ENCODE measurements around the gene LELP1.

The LELP1 gene

DNA sequence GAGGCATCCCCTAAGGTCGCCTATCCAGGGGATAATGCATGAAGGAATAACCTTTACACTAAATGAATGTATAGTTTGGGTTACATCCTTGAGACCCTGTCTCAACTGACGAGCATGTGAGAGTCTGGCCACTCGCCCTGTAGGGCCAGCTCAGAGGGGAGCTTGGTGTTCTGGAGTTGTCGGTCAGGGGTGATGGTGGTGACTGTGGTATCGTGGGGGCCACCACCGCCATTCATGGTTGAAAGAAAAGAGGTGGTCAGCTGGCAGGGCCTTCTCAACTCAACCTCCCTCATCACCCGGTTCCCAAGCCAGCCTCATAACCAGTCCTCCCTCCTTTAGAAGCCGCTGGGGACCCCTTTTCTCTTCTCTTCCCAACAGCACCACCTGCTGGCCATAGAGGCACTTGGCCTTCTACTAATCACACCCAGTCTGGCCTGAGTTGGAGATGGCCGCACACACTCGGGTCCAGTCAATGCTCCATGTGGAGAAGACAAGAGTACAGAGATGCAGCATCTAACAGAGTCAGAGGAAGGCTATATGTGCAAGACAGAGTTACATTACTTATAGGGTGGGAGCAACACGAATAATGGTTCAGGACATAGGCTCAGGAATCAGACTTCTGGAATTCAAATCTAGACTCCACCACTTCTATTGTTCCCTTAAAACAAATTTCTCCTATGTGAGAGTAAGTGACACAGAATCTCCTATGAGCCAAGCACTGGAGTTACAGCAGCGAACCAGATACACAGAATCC lies 26.0 kb downstream of the LELP1 start:
- DNase-seq = peak in 1 of 2 donors; percentile 9

DNA sequence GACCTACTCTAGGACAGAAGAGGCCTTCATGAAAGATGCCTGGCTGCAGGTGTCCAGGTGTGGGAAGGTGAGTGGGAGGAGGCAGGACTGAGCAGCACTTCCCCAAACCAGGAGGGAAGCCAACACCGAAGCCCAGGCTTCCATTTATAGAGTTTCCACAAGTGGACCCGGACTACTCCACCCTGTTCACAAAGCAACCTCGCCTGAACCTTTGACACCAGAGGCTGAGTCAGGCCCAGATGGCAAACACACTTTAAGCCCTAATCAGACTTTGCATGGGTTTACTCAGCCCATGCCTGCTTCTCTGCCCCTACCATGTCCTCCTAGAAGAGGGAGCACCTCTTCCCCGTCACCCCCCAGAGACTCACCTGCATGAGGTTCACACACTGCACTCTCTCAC lies 28.1 kb downstream of the LELP1 start:
- no peak for DNase-seq

DNA sequence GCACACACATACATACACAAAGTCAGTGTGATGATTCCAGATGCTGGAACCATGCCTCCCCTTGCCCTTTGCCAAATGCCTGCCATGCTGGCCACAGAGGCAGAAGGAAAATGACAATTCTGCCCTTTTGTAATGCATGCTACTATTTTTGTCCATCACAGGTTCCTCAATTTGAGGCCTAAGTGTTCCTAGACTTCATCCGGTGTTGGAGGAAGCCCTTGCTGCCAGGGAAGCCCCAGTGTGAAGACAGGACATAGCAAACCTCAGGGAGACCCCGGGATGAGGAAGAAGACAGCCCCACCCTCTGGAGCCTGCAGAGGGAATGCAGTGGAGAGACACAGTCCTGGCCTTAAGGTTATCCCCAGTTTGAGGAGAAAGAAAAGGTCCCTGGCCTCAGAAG lies 28.6 kb downstream of the LELP1 start:
- no peak for DNase-seq

DNA sequence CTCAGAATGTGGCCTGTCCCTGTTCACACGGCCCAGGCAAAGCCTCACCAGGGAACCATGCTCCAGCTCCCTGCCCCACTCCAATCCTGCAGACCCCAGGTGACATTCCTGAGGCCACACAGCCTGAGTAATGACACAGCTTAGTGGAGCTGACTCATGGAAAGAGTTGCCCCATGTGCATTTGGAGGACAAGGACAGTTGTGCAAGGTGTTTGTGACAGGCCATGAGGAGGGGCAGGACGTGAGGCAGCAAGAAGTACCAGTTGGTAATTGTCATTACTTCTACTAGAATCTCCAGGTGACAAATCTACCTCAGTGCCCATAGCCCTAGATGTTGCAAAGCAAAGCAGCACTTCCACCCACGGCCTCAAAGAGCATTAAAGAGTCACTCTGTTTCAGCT lies 29.3 kb downstream of the LELP1 start:
- DNase-seq = no peak

DNA sequence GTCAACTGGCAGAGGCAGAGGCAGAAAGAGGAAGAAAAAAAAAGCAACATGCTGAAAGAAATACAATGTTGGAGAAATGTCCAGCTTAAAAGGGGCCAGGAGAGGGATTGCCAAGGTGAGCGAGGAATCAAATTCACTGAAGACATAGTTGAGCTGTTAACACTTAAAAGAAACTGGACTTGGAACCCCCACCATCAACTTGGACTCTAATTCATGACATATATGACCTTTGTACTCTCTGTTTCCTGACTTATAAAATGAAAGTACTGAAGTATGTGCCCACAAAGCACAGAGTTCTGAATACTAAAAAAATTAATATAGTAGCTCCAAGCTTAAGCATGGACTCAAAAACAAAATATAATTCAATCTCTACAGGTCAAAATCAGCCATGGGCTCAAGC lies 30.2 kb downstream of the LELP1 start:
- no peak for DNase-seq

DNA sequence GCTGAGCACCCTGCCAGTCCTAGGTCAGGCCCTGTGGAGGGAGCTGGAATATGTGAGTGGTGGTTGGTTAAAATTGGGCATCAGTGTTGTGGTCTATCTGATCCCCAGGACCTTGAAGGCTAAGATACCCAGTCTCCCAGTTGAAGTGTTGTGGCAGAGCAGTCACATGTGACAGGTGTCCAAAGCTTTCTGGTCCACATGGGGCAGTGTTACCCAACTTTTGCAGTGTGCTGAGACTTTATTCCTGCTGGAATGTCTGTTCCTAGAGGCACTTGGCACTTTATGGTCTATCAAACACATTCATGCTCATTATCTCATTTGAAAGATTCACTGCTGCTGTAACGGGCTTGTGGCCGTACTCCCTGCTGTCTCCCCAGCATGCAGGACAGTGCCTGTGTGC lies 35.3 kb downstream of the LELP1 start:
- no peak for DNase-seq

DNA sequence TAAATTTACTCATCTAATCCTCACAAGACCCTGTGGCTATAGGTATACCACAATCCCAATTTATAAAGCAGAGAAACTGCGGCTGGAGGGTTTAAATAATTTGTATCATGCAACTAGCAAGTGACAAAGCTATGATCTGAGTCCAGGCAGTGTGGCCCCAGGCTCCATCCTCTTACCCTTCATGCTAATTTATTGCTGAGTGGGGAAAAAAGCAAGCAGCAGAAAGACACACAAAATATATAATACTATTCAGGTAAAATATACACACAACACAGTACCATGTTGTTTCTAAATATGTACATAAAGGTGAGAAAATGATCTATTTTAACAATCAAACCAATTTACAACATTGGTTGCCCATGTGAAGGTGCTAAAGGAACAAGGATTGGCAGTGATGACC lies 38.9 kb downstream of the LELP1 start:
- no peak for DNase-seq

DNA sequence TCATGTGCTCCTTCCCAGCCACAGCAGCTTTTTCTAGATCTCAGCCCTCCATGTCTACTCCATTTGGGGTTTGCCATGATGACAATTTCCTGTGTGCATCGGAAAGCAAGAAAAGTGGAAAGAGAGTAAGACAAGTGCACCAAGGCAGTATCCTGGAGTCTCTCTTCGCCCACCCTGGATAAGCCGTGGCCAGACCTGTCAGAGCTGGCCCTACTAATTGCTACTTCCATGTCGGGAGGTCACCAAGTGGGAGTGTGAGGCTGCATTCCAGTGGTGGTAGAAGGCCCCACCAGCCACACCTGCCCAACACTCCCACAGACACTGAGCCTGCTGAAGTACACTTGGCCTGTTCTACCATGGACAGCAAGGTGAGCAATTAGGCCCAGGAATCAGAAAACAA lies 42.2 kb downstream of the LELP1 start:
- no peak for DNase-seq

DNA sequence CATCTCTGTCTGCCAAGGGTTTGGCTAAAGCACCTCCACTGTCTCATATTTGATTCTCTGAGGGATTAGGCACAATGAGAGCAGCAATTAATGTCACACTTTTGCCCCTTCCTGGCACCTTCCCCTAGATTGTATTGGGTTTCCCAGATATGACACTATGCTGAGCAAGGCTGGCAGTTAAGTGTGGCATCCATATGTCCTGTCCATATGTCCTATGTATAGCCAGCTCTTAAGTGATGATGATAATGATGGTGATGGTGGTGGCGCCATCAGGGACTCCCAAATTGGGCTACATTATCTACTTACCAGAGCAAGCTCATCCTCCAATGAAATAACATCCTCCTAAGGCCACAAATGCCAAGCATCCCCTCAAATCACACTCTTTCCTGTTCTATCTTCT lies 42.8 kb downstream of the LELP1 start:
- DNase-seq = no peak

DNA sequence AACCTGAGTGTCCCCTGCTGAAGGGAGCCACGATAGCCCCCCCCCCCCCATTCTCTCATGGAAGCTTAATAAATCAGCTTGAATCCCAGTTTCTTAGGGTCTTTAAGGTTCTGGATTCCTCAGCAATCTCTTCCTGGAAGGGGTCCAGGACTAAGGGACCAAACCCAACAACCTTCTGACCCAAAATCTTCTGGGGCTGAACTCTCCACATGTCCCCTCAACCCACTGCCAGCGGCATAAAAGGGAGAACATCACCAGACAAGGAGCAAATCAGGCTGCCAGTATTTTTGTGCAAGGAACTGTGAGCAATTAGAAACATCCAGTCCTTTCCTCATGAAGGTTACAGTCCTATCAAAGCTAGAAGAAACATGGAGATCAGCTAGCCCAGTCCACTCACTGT lies 43.6 kb downstream of the LELP1 start:
- no peak for DNase-seq

DNA sequence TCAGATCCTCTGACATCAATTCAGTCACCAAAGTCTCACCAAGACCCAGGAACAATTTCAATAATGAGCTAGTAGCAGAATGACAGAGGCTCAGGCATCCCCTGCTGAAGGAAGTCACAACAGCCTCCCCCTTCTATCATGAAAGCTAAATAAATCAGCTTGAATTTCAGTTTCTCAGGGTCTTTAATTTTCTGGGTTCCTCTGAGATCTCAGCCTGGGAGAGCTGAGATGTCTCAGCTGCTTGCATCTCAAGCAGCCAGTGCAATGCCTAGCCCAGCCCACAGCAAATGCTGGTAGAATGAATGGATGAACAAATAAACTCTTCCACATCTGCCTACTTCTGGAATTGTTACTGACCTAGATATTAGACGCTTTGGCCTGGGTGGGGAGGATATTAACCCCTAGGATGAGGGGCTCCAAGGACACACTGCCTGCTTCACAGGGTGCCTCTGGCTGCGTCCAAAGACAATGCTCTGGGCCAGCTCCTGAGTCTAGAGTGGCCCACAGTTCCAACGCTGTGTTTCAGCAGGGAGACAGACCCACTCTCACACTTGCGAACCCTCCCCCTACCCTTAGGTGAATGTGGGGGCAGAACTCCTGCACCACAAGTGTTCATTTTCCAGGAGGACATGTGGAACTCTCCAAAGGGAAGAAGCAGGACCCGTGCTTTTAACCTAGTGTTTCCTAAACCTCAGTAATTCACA lies 45.1 kb downstream of the LELP1 start:
- no peak for DNase-seq

DNA sequence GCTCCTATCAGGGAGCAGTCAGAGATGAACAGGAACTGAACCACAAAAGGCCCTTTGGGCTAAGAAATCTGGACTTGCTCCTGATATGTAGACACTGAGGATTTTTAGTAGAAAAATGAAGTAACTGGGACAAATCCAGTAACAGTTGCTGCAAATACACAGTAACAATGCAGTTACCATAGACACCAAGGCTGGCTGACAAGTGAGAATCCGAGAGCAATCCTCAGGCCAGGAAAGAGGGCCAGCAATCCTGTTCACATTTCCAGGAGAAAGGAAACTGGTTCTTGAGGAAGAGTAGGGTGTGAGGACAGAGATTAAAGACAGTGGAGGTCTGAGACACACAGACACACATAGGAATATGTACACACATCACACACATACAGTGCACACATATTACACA lies 46.9 kb downstream of the LELP1 start:
- no peak for DNase-seq

DNA sequence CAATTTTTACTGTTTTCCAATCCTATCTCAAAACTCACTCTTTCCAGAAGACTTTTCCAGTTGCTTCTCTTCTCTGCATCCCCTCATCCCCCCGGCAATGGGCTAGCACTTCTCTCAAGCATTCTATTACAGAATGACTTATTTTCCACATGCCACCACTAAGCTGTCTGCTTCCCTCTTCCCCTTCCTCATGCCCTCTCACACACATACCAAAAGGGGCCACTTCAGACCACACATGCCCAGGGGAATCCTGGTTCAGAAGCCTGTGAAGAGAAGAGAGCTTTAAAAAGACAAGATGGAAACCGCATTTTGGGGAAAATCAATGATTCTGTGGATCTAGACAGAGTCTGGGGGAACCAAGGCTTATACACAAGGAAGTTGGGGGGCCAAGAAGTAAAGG lies 47.9 kb downstream of the LELP1 start:
- DNase-seq = no peak

DNA sequence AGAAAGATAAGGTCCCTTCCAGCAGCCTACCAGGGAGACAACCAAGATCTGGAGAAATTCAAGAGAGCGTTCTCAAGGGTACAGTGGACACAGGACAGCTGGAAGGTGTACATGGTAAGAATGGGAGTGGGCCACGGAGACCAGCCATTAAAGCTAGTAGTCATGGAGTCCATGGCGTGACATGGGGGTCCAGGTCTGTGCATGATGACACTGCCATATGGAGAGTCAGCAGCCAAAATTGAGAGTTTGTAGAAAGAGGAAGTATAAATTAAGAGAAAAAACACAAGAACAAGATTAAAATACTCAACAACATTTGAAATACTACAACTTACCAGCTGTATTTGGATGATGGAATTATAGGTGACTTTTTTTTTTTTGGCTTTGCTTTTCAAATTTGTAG lies 48.3 kb downstream of the LELP1 start:
- DNase-seq = no peak

DNA sequence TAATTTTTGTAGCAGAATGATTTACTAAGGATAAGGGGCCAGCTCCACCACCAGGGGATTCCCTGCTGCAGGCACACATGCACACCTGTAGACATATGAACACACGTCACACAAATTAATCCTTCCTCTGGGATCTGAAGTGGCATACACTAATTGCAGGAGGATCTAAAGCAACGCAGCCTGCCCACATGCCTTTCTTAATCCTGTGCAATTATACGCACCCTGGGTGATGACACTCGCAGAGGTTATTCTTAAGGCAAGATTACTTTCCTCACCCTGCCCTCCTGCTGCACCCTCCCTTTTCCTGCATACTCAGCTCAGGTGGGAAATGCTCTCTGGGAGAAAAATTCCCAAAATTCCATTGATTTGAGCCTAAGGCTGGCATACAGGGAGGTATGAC lies 48.8 kb downstream of the LELP1 start:
- no peak for DNase-seq

DNA sequence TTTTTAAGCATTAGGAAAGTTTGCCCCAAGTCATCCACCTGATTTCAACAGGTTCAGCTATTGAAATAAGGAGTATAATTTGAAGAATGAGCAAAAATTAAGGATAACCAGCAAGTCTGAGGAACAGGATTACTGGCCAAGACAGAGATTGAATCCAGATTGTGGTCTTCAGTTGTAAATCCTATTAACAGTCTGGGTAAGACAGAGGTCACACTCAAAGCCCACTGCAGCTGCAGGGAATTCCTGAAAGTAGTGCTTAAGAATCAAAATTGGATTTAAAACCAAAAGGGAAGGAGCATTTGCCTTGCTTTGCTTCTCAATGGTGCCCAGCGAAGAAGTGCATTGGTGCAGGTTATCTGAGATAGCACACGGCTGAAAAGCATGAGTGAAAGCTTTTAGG lies 49.8 kb downstream of the LELP1 start:
- DNase-seq = no peak

DNA sequence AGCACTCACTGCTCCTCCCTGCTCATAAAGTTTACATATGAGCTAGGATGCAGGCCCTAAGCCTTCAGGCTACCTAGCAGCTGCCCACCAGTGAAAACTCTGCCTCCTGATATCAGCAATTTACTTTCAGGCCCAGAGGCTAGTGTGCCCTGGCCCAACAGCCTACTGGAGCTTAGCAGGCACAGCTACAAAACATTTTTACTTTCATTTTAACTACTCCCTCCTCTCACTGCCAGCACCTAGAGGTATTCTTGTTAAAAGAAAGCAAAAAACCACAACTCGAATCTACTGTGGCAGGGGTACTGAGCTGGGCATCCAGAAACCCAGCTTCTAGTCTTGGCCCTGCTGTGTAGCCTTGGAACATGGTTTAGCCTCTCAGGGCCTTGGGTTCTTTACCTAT lies 50.5 kb downstream of the LELP1 start:
- no peak for DNase-seq

Measured in CD4-positive, alpha-beta T cell treated with Interferon alpha-2 for 1 hour (primary cell).